C4-2B (cell line): ENCODE measurements around the gene DAAM1.

Source experiments
- H3K27ac ChIP-seq: fragments of 450-650 bp; 2 replicates; pipeline ENCODE4 v1.5.1; 2017
- ZFX ChIP-seq: fragments of 450-650 bp; IDR thresholded peaks from 2 replicates; pipeline ENCODE4 v1.6.1; 2017
- TF ChIP-seq, protein P1 (sequence below): fragments of 450-650 bp; conservative IDR thresholded peaks from 2 replicates; pipeline ENCODE4 v1.5.1; 2017; ENCODE audit warnings: mild to moderate bottlenecking

Gene DAAM1

DNA sequence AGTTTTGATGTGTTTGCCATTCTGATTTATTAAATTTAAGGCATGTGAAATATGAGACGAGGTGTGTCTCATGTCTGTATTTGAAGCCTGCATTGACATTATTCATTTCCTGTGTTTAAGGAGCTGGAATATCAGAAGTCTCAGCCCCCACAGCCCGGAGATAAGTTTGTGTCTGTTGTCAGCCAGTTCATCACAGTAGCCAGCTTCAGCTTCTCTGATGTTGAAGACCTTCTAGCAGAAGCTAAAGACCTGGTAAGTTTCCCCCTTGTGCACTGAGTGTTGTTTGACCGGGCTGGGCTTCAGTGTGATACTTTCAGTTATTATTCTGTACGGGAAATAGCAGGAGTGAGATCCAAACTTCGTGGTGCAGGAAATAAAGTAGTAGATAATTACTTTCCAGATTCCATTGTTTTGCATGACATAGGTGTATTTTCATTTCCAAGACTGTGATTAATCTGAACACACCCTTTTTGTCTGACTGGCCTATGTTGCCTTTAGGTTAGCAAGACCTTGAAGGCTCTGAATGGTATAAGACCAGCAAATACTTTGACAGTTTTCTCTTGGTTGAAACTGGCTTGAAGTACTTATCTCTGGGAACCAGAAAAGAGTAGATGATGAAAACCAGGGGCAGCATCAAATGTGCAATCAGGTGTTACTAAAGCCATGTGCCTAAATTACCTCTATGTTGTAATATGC lies 175.2 kb downstream of the DAAM1 start:
- H3K27ac ChIP-seq = no peak overlapping the region

DNA sequence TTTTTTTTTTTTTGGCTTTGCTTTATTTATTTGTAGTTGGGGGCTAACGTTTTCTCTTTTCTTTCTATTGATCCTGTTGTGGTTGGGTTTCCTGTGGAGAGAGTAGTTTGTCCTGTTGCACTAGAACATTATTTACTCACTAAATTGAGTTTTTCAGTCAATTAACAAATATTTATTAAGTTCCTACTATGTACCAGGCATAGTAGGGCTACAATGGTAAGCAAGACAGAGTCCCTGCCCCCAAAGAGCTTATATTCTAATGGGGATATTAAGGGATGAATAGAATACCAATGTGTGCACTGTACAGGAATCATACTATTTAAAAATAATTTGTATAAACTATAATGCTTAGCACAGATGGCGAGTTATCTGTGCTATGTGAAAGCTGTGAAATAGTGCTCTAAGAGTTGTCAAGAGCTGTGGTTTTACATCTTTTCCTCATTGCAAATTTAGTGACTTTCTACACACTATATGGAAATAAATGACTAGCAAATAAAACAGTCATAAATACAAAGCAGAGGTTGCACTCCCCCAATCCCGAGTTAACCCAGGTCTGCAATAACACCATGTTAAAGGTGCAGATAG lies 181.8 kb downstream of the DAAM1 start:
- TF ChIP-seq, protein P1, sequence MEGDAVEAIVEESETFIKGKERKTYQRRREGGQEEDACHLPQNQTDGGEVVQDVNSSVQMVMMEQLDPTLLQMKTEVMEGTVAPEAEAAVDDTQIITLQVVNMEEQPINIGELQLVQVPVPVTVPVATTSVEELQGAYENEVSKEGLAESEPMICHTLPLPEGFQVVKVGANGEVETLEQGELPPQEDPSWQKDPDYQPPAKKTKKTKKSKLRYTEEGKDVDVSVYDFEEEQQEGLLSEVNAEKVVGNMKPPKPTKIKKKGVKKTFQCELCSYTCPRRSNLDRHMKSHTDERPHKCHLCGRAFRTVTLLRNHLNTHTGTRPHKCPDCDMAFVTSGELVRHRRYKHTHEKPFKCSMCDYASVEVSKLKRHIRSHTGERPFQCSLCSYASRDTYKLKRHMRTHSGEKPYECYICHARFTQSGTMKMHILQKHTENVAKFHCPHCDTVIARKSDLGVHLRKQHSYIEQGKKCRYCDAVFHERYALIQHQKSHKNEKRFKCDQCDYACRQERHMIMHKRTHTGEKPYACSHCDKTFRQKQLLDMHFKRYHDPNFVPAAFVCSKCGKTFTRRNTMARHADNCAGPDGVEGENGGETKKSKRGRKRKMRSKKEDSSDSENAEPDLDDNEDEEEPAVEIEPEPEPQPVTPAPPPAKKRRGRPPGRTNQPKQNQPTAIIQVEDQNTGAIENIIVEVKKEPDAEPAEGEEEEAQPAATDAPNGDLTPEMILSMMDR = no peak
- no peak for TF ChIP-seq ZFX
- no peak overlapping the region for H3K27ac ChIP-seq

More for the DNA sequence above, 175.2 kb downstream of the DAAM1 start:
- TF ChIP-seq ZFX = no peak
- TF ChIP-seq, protein P1 = no peak

DNA sequence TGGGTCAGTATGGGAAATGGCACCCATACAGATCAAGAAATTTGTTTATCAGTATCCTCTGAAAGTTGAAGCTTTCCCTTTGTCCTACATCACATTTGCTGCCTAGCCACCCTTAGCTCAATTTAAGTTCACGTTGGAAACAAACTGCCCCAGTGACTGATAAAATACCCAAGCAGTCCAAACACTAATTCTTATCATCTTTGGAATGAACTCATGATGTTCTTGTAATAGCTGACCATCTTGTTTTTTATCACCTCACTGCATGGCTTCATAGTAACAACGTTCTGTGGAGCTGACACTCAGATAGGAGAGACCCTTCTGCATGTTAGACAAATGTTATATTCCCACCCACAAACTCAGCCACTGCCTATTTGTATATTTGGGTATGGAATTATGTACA lies 183.3 kb downstream of the DAAM1 start:
- no peak overlapping the region for H3K27ac ChIP-seq
- TF ChIP-seq ZFX = no peak
- TF ChIP-seq, protein P1 = no peak

DNA sequence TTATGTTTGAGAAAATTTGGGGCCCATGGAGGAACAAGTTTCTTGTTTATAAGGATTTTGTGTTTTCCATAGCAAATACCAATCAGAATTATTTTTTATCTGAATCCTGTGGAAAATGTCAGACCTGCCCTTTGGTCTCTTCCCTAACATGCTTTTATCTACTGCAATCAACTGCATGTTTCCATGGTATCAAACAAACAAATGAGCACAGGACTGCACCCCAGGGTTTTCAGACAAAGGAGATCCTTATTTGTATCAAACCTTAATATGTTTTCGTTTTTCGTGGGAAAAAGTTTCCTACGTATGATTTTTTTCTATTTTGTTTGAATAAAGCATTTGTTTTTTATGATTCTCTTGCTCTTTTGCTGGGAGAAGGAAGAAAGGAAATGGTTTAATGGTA lies 185.6 kb downstream of the DAAM1 start:
- TF ChIP-seq ZFX = no peak
- TF ChIP-seq, protein P1 = no peak
- H3K27ac ChIP-seq = no peak overlapping the region

DNA sequence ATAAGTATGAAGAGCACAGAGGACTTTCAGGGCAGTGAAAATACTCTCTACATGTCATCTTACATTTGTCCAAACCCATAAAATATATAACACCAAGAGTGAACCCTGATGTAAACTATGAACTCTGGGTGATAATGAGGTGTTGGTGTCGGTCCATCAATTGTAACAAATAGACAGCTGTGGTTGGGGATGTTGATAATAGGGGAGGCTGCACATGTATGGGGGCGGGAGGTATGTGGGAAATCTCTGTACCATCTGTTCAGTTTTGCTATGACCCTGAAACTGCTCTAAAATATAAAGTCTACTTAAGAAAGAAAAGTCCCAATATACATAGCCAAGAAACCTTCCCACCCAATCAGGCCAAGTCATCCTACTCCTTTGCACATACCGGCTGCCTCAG lies 188.2 kb downstream of the DAAM1 start:
- H3K27ac ChIP-seq = no peak overlapping the region
- TF ChIP-seq ZFX = no peak
- TF ChIP-seq, protein P1 = no peak

DNA sequence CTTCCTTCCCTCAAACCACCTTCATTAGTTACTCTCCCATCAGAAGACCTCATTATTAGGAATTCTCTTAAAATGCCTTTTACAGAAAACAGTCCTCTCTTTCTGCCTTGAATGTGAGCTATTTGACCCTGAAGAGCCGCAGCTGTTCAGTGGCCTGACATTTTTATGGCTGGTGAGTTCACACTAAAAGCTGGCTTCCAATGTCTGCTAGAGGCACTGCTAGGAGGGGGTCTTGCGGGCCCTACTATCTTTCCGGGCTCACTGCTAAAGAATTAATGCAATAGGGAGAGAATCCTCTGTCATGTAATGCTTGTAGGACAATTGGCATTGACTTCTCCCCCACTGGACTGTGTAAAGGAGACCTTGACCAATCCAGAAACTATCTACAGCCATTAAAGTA lies 189.0 kb downstream of the DAAM1 start:
- TF ChIP-seq, protein P1 = no peak
- TF ChIP-seq ZFX = no peak
- no peak overlapping the region for H3K27ac ChIP-seq

DNA sequence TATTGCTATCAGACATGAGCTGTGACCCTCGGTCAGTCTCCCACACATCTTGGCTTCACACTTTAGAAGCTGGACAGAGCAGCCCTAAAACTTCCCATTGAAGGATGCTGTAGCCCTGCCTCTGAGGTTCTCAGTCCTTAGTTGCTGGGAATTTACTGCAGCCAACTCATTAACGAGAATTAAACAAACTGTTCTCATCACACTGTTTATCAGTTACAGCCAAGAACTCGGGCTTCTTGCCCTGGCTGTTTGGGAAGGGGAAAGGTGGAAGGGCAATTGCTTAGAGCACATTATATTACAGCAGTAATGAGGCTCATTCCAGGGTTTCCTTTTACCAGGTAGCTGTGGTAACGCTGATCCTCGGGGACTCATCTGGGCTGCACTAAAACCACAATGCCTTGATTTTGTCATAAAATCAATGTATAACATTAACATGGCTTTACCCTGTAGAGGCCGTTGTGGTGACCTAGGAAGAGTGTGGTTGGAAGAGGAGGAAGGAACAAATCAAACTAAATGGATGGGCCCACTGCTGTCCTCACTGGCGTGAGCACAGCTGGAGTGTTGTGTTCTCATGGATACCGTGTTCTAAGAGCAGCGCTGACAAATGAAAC lies 189.6 kb downstream of the DAAM1 start:
- no peak for TF ChIP-seq ZFX
- TF ChIP-seq, protein P1 = no peak
- H3K27ac ChIP-seq = no peak overlapping the region
